Stimulated activated CD8-positive, alpha-beta memory T cell treated with anti-CD3 and anti-CD28 coated beads, Interleukin-15, amount 100 ng/mL, for 1 hour (primary cell): ENCODE data around the gene ATP10A.

ENCODE experiments used
- DNase-seq: peaks from one replicate; pipeline ENCODE4 v3.0.0-alpha.2; 2020; ENCODE audit warnings: low read depth

The ATP10A gene

GRCh38 chr15:25824618-25825017 lies 38.5 kb downstream of the ATP10A start:
- no peak for DNase-seq

- DNase-seq = no peak
Observed at GRCh38 chr15:25812845-25813244, 50.3 kb downstream of the ATP10A start.

- no peak for DNase-seq
Observed at GRCh38 chr15:25812073-25812472, 51.1 kb downstream of the ATP10A start.

- no peak for DNase-seq
Observed at GRCh38 chr15:25811481-25811906, 51.6 kb downstream of the ATP10A start.

- DNase-seq = no peak
Observed at GRCh38 chr15:25810631-25811091, 52.5 kb downstream of the ATP10A start.

GRCh38 chr15:25810154-25810553 lies 53.0 kb downstream of the ATP10A start:
- DNase-seq = no peak

- no peak for DNase-seq
Observed at GRCh38 chr15:25807063-25807462, 56.1 kb downstream of the ATP10A start.

- DNase-seq = no peak
Observed at GRCh38 chr15:25805031-25805430, 58.1 kb downstream of the ATP10A start.

GRCh38 chr15:25804451-25804850 lies 58.7 kb downstream of the ATP10A start:
- no peak for DNase-seq

- DNase-seq = no peak
Observed at GRCh38 chr15:25803541-25803940, 59.6 kb downstream of the ATP10A start.

GRCh38 chr15:25803036-25803435 lies 60.1 kb downstream of the ATP10A start:
- no peak for DNase-seq

- DNase-seq = no peak
Observed at GRCh38 chr15:25802285-25802830, 60.8 kb downstream of the ATP10A start.

- no peak for DNase-seq
Observed at GRCh38 chr15:25801586-25802284, 61.4 kb downstream of the ATP10A start.

GRCh38 chr15:25800761-25801515 lies 62.2 kb downstream of the ATP10A start:
- no peak for DNase-seq

- DNase-seq = no peak
Observed at GRCh38 chr15:25799906-25800700, 63.0 kb downstream of the ATP10A start.

- no peak for DNase-seq
Observed at GRCh38 chr15:25797936-25798901, 64.9 kb downstream of the ATP10A start.

- DNase-seq = no peak
Observed at GRCh38 chr15:25797511-25797935, 65.6 kb downstream of the ATP10A start.

- DNase-seq = no peak
Observed at GRCh38 chr15:25797035-25797434, 66.1 kb downstream of the ATP10A start.

- no peak for DNase-seq
Observed at GRCh38 chr15:25796395-25796794, 66.7 kb downstream of the ATP10A start.

GRCh38 chr15:25795712-25796111 lies 67.4 kb downstream of the ATP10A start:
- no peak for DNase-seq

GRCh38 chr15:25795061-25795460 lies 68.1 kb downstream of the ATP10A start:
- DNase-seq = no peak
